RWPE1 (cell line): ENCODE data around the gene LGR6.
"Not testable (repeated sequence)": the region's sequence is repeated elsewhere in the genome, so short reads cannot be mapped to it uniquely, and the experiment has no call there.

Experiments
- CTCF ChIA-PET: fragments of 350-600 bp; sonication (Branson Sonifier 250); formaldehyde crosslinking; extraction: SDS; loops from one replicate; lab custom pipeline; 2021; lab: Yijun Ruan, JAX
- POLR2A ChIA-PET: fragments of 400-600 bp; formaldehyde crosslinking; extraction: SDS; loops from one replicate; lab custom pipeline; 2020; ENCODE audit warnings: antibody characterized with exemption; ENCODE audit not compliant: low non-redundant PET; lab: Yijun Ruan, JAX
- DNase-seq: peaks from one replicate; pipeline ENCODE4 v3.0.0; 2012; ENCODE audit warnings: low spot score
- H3K27ac ChIP-seq: fragments of 450-650 bp; 2 replicates; pipeline ENCODE4 v1.5.1; 2017
- TF ChIP-seq, protein P1 (sequence below): fragments of 450-650 bp; conservative IDR thresholded peaks from 2 replicates; pipeline ENCODE4 v1.5.1; 2017; ENCODE audit warnings: low read depth, mild to moderate bottlenecking

Gene LGR6

GRCh38 chr1:202193614-202194327, at the start of gene LGR6:
Gene LGR6 (plus strand): TSS chr1:202193799. CDS start chr1:202193990, 191 bp downstream.
- peak within 1 kb of the TSS; percentile 39 for H3K27ac ChIP-seq
- TF ChIP-seq, protein P1, sequence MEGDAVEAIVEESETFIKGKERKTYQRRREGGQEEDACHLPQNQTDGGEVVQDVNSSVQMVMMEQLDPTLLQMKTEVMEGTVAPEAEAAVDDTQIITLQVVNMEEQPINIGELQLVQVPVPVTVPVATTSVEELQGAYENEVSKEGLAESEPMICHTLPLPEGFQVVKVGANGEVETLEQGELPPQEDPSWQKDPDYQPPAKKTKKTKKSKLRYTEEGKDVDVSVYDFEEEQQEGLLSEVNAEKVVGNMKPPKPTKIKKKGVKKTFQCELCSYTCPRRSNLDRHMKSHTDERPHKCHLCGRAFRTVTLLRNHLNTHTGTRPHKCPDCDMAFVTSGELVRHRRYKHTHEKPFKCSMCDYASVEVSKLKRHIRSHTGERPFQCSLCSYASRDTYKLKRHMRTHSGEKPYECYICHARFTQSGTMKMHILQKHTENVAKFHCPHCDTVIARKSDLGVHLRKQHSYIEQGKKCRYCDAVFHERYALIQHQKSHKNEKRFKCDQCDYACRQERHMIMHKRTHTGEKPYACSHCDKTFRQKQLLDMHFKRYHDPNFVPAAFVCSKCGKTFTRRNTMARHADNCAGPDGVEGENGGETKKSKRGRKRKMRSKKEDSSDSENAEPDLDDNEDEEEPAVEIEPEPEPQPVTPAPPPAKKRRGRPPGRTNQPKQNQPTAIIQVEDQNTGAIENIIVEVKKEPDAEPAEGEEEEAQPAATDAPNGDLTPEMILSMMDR, result peak; percentile 11; the same call in 1 of the 2 replicates
- POLR2A ChIA-PET, result interaction anchor here (0.5 kb wide), 1 partner anchor 25 kb away, joined by 3 read pairs; no protein-coding TSS in a partner anchor
- DNase-seq, result no peak
- CTCF ChIA-PET, result interaction anchor here (0.5 to 5.4 kb wide), 39 partner anchors 9 to 1046 kb away, joined by 3 to 52 read pairs (median 6); no protein-coding TSS in a partner anchor

DNA sequence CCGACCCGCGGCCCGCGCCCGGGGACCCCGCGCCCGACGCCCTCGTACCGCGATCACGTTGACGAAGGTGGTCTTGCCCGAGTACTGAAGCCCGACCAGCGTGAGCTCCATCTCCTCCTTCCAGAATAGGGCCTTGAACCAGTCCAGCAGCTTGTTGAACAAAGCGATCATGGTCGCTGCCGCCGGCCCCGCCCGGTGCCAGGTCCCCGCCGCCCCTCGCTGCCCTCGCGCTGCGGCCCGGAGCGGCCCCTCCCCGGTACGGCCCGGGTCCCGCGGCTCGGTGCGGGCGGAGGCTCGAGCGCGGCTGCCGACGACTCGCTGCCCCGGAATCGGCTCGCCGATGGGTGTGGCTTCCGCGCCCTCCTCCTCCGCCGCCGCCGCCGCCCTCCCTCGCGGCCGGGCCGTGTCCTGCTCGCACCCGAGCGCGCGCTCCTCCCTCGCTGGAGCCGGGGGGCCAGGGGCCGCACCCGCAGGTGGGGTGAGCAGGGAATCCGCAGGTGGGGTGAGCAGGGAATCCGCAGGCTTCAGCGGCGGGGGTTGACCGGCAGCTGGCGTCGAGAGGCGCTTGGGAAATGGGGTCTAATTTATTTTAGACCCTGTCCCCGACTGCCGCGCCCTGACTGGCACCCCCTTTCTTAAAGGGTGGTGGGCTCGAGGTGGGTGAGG, 49.1 kb upstream of the LGR6 start, which contains the start of gene ARL8A:
TSS of gene ARL8A (minus strand) at position 336 of the 666 bp plus-strand sequence. CDS start at position 171, 165 bp downstream.
- DNase-seq, result peak; percentile 73
- TF ChIP-seq, protein P1, result no peak
- ChIA-PET CTCF (no interaction called here), POLR2A (interaction anchor here (0.6 kb wide), 2 partner anchors 204 to 751 kb away, joined by 3 read pairs; partner anchors contain the start of gene PPP1R12B)
- H3K27ac ChIP-seq, result peak within 1 kb of the TSS; percentile 81

DNA sequence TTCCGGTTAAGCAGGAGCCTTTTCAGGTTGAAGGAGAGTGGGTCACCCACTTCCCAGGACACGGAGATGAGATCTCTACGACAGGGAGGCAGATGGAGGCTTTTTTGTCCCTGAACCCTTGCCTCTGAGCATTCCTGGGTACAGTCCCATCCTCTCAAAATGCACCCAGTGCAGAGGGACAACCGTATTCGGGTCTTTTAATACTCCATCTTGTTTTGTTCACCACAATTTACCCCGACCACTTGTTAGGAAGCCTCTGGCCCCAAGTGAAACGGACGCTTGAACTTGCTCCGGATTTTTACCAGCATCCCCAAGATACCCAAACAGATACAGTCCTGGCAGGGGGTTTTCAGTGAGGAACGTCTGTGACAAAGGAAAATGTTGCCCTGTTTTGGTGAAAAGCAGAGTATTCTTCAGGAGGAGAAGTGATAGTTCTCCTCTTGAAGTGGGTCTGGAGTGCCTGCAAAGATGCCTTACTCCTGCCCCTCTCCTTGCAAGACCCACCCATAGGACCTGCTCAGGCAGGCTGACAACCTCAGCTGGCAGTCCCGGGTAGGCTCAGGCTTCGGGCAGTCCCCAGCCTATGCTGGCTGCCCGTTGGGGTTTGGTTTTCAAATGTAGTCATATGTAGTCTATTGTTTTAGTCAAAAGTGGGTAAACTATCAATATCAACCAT, 48.4 kb upstream of the LGR6 start:
- POLR2A ChIA-PET, result no interaction called here
- DNase-seq, result peak; percentile 51
- TF ChIP-seq, protein P1, result no peak
- CTCF ChIA-PET, result interaction anchor here (0.5 to 1.9 kb wide), 3 partner anchors 10 to 672 kb away, joined by 3 to 7 read pairs (median 4); no protein-coding TSS in a partner anchor
- H3K27ac ChIP-seq, result peak overlapping the region; percentile 81

DNA sequence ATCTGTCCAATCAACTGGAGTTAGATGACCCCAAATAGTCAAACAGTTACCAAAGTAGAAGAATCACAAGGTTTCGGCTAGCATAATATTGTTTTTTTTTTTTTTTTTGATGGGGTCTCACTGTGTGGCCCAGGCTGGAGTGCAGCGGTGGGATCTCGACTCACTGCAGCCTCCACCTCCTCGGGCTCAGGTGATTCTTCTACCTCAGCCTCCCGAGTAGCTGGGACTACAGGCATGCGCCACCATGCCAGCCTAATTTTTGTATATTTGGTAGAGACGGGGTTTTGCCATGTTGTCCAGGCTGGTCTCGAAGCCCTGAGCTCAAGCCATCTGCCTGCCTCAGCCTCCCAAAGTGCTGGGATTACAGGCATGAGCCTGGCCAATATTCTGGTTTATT, 47.9 kb upstream of the LGR6 start:
- POLR2A ChIA-PET, DNase-seq: not testable (repeated sequence)
- CTCF ChIA-PET, result interaction anchor here (0.5 to 1.9 kb wide), 3 partner anchors 10 to 671 kb away, joined by 3 to 7 read pairs (median 4); no protein-coding TSS in a partner anchor
- peak overlapping the region; percentile 81 for H3K27ac ChIP-seq

DNA sequence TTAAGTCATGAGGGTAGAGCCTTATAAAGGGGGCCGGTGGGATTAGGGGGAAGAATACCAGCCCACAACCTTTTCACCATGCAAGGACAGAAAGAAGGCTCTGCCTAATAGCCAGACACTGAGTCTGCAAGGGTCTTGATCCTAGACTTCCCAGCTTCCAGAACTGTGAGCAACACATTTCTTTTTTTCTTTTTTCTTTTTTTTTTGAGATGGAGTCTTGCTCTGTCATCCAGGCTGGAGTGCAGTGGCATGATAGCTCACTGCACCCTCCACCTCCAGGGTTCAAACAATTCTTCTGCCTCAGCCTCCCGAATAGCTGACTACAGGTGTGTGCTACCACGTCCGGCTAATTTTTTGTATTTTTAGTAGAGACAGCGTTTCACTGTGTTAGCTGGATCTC, 47.3 kb upstream of the LGR6 start:
- POLR2A ChIA-PET, result no interaction called here

DNA sequence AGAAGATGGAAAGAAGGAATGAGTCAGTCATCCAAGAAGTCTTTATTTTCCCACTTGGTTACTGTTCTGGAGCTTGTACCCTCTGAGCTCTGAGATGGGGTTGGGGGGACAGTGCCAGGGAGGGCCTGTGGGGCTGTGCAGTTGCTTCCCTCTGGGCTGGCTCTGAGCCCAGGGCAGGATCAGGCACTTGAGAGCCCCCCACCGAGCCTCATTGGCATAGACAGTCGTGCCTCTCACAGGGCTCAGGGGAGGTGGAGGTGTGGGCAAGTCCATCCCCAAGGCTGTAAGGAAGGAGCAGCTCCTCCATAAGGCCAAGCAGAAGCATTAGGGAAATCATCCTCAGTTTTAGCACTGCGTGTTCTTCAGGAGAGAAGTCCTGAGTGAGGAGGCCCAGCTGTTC, 46.6 kb upstream of the LGR6 start:
- CTCF ChIA-PET, result interaction anchor here (0.9 to 1.9 kb wide), 2 partner anchors 11 to 17 kb away, joined by 3 to 7 read pairs; no protein-coding TSS in a partner anchor
- POLR2A ChIA-PET, result no interaction called here
- H3K27ac ChIP-seq, result no peak overlapping the region
- DNase-seq, result no peak
- TF ChIP-seq, protein P1, result no peak

More for the DNA sequence above, 47.3 kb upstream of the LGR6 start:
- TF ChIP-seq, protein P1, result no peak
- no peak overlapping the region for H3K27ac ChIP-seq
- CTCF ChIA-PET, result interaction anchor here (1.9 kb wide), 1 partner anchor 11 kb away, joined by 7 read pairs; no protein-coding TSS in a partner anchor
- DNase-seq, result no peak
